Activated T-helper 9 cell treated with anti-CD3 and anti-CD28 coated beads, Interleukin-2, amount 50 U/mL, for 16 hours (primary cell): Measurements from ENCODE around the gene C6orf58.

Experiments used
- DNase-seq: peaks from one replicate; pipeline ENCODE4 v3.0.0-alpha.2; 2020; ENCODE audit warnings: low read depth

C6orf58 gene

GRCh38 chr6:127576874-127577273, at the start of gene C6orf58:
TSS of gene C6orf58 (plus strand) at chr6:127577174. CDS start at chr6:127577186, 12 bp downstream.
- DNase-seq, result no peak

- no peak for DNase-seq
Observed at GRCh38 chr6:127533011-127533410, 44.0 kb upstream of the C6orf58 start.

GRCh38 chr6:127533736-127534135, 43.2 kb upstream of the C6orf58 start:
- DNase-seq, result no peak

GRCh38 chr6:127538750-127539264, 38.2 kb upstream of the C6orf58 start:
- no peak for DNase-seq

- no peak for DNase-seq
Observed at GRCh38 chr6:127539272-127539671, 37.7 kb upstream of the C6orf58 start.

- no peak for DNase-seq
Observed at GRCh38 chr6:127547215-127547614, 29.8 kb upstream of the C6orf58 start.

- DNase-seq, result no peak
Observed at GRCh38 chr6:127547904-127548649, 28.9 kb upstream of the C6orf58 start.

GRCh38 chr6:127550403-127550802, 26.6 kb upstream of the C6orf58 start:
- no peak for DNase-seq

GRCh38 chr6:127554435-127555006, 22.5 kb upstream of the C6orf58 start:
- no peak for DNase-seq

- no peak for DNase-seq
Observed at GRCh38 chr6:127561660-127562059, 15.3 kb upstream of the C6orf58 start.

GRCh38 chr6:127564761-127565160, 12.2 kb upstream of the C6orf58 start:
- DNase-seq, result no peak

GRCh38 chr6:127566119-127566518, 10.9 kb upstream of the C6orf58 start:
- no peak for DNase-seq

GRCh38 chr6:127566651-127567050, 10.3 kb upstream of the C6orf58 start:
- no peak for DNase-seq

GRCh38 chr6:127567476-127567875, 9.5 kb upstream of the C6orf58 start:
- DNase-seq, result no peak

GRCh38 chr6:127570739-127571389, 6.1 kb upstream of the C6orf58 start:
- DNase-seq, result no peak

GRCh38 chr6:127578900-127579299, 1.9 kb downstream of the C6orf58 start:
- DNase-seq, result no peak

- DNase-seq, result no peak
Observed at GRCh38 chr6:127581576-127581975, 4.6 kb downstream of the C6orf58 start.

GRCh38 chr6:127582777-127583462, 5.9 kb downstream of the C6orf58 start:
- DNase-seq, result no peak

- no peak for DNase-seq
Observed at GRCh38 chr6:127585123-127585522, 8.1 kb downstream of the C6orf58 start.

- no peak for DNase-seq
Observed at GRCh38 chr6:127586372-127586771, 9.4 kb downstream of the C6orf58 start.

- no peak for DNase-seq
Observed at GRCh38 chr6:127587875-127588274, 10.9 kb downstream of the C6orf58 start.

- DNase-seq, result no peak
Observed at GRCh38 chr6:127589135-127589534, 12.2 kb downstream of the C6orf58 start.
